Fibroblast of villous mesenchyme (primary cell): Measurements from ENCODE around the gene EXOC3L4. TPM values are rescaled to one million over a fixed set of nuclear protein-coding genes. Genes with fewer than 3 reads are reported as not detected.

Experiments
- DNase-seq: peaks from one replicate; pipeline ENCODE4 v3.0.0-alpha.2; 2010; ENCODE audit warnings: low read depth
- H3K4me3 ChIP-seq: 2 replicates; pipeline ENCODE4 v1.5.1; 2011; ENCODE audit warnings: low read depth, mild to moderate bottlenecking, low read length
- total RNA-seq: library from RNA; depleted of rRNA; stranded (reverse); fragments of >200 nt; gene quantifications from 2 replicates; pipeline ENCODE4 v1.2.3, GENCODE V29; 2012
- TF ChIP-seq, protein P1 (sequence below): IDR thresholded peaks from 2 replicates; pipeline ENCODE4 v1.5.1; 2012; ENCODE audit warnings: low read depth, mild to moderate bottlenecking, low read length; ENCODE audit not compliant: insufficient read depth

Gene EXOC3L4
- total RNA-seq, 1 donor: not detected

GRCh38 chr14:103070971-103071542, 23.5 kb upstream of the EXOC3L4 start:
- TF ChIP-seq, protein P1, sequence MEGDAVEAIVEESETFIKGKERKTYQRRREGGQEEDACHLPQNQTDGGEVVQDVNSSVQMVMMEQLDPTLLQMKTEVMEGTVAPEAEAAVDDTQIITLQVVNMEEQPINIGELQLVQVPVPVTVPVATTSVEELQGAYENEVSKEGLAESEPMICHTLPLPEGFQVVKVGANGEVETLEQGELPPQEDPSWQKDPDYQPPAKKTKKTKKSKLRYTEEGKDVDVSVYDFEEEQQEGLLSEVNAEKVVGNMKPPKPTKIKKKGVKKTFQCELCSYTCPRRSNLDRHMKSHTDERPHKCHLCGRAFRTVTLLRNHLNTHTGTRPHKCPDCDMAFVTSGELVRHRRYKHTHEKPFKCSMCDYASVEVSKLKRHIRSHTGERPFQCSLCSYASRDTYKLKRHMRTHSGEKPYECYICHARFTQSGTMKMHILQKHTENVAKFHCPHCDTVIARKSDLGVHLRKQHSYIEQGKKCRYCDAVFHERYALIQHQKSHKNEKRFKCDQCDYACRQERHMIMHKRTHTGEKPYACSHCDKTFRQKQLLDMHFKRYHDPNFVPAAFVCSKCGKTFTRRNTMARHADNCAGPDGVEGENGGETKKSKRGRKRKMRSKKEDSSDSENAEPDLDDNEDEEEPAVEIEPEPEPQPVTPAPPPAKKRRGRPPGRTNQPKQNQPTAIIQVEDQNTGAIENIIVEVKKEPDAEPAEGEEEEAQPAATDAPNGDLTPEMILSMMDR: no peak
- no peak for DNase-seq
- no peak overlapping the region for H3K4me3 ChIP-seq

- TF ChIP-seq, protein P1: no peak
- DNase-seq: no peak
- H3K4me3 ChIP-seq: no peak overlapping the region
These were observed 22.8 kb upstream of the EXOC3L4 start for GRCh38 chr14:103071544-103072251.

GRCh38 chr14:103072595-103073366, 21.7 kb upstream of the EXOC3L4 start:
- DNase-seq: no peak
- no peak overlapping the region for H3K4me3 ChIP-seq
- TF ChIP-seq, protein P1: no peak

- H3K4me3 ChIP-seq: no peak overlapping the region
- TF ChIP-seq, protein P1: no peak
- no peak for DNase-seq
These were observed 21.1 kb upstream of the EXOC3L4 start for GRCh38 chr14:103073367-103073875.

DNA sequence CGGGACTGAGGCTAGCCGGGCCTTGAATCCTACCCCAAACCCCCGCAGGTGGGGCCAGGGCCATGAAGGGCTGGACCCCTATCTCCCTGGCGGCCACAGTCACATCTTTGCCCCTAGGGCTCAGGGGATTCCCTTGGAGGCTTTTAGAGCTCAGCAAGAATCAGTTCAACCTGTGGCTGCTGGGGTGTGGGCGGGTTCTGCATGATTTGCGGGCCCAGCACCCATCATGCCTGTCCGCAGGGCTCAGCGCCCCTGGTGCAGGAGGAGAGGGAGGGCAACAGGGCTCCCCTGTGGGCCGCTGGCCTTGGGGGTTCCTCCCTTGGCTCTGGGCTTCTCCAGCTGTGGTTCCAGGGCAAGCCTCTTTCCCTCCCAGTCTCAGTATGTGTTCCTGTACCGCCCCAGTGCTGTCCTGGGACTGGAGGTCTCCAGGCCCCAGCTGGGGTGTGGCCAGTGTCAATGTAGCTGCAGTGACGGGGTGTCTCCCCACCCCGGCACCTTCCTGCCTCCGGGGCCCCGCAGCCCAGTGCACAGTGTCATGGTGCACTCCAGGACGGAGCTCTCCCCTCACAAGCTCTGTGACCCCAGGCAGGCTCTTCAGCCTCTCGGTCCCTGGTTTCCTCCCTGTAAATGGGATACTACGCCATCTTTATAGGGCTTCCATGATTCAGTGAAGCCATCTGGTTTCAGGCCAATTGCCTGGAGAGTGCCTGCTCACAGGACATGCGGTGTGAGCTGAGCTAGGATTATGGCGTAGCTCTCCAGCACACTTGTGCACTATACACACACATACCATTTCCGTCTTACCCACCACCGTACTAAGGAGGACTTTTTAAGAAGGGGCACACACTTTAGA, 20.4 kb upstream of the EXOC3L4 start:
- TF ChIP-seq, protein P1: no peak
- DNase-seq: peak; percentile 26
- no peak overlapping the region for H3K4me3 ChIP-seq

GRCh38 chr14:103074729-103075367, 19.7 kb upstream of the EXOC3L4 start:
- TF ChIP-seq, protein P1: no peak
- DNase-seq: no peak
- peak overlapping the region; percentile 58 for H3K4me3 ChIP-seq
